GM12878 (cell line): Measurements from ENCODE around the gene NADSYN1.

Experiments used
- ATF7 ChIP-seq: fragments of 450-650 bp; IDR thresholded peaks from 2 replicates; pipeline ENCODE4 v1.6.1; 2016; ENCODE audit warnings: low read depth, mild to moderate bottlenecking
- BHLHE40 ChIP-seq, 2 experiments: fragments of 450-650 bp in 1 of 2; IDR thresholded peaks; 2 replicates each; pipeline ENCODE4 v1.6.1; 2011 to 2017; ENCODE audit warnings: low read depth in 2 of 2, borderline replicate concordance in 1 of 2, improper control_type of control experiment in 1 of 2, low read length in 1 of 2, mild to moderate bottlenecking in 1 of 2
- CREM ChIP-seq: IDR thresholded peaks from 2 replicates; pipeline ENCODE4 v1.6.1; 2014; ENCODE audit warnings: antibody characterized with exemption, low read depth
- CTCF ChIP-seq, 3 experiments: IDR thresholded peaks in 2 of 3; conservative IDR thresholded peaks in 1 of 3; 2 replicates each; pipeline ENCODE4 v1.5.1; 2011; ENCODE audit warnings: low read depth in 3 of 3, low read length in 3 of 3, mild to moderate bottlenecking in 3 of 3, control low read depth in 2 of 3, moderate library complexity in 2 of 3, inconsistent platforms in 1 of 3, mixed read lengths in 1 of 3; ENCODE audit not compliant: control insufficient read depth in 2 of 3, insufficient read depth in 1 of 3; ENCODE audit errors: extremely low read depth in 1 of 3
- EZH2 ChIP-seq: IDR thresholded peaks from 2 replicates; pipeline ENCODE4 v1.6.1; 2012; ENCODE audit warnings: low read depth, mild to moderate bottlenecking, control low read depth, inconsistent platforms, low read length, borderline replicate concordance; ENCODE audit not compliant: control insufficient read depth
- HDAC6 ChIP-seq: fragments of 200-600 bp; sonication (generic); IDR thresholded peaks from one replicate; pipeline ENCODE4 v1.8.0; 2017; ENCODE audit warnings: antibody characterized with exemption; ENCODE audit not compliant: unreplicated experiment
- POLR2A ChIP-seq: IDR thresholded peaks from 2 replicates; pipeline ENCODE4 v1.6.1; 2011; ENCODE audit warnings: low read depth, mild to moderate bottlenecking, low read length
- POLR2AphosphoS5 ChIP-seq: IDR thresholded peaks from 2 replicates; pipeline ENCODE4 v1.6.1; 2011; ENCODE audit warnings: mild to moderate bottlenecking, low read length, inconsistent platforms
- POU2F2 ChIP-seq: IDR thresholded peaks from 3 replicates; pipeline ENCODE4 v1.6.1; 2011; ENCODE audit warnings: low read depth, mild to moderate bottlenecking, low read length, borderline replicate concordance
- TF ChIP-seq, protein P1 (sequence below): IDR thresholded peaks from 2 replicates; pipeline ENCODE4 v1.6.1; 2012; ENCODE audit warnings: mild to moderate bottlenecking, low read depth, low read length

GRCh38 chr11:71519546-71519945 lies 66.5 kb downstream of the NADSYN1 start:
- no peak for TF ChIP-seq POU2F2
- no peak for TF ChIP-seq CTCF (IDR thresholded peaks at IDR 0.05 in 2 of 3, conservative IDR thresholded peaks at IDR 0.05 in 1 of 3; ENCODE audit: control insufficient read depth in 2 of 3, extremely low read depth in 1 of 3, insufficient read depth in 1 of 3, low read depth in 3 of 3, low read length in 3 of 3)
- TF ChIP-seq ATF7: no peak
- TF ChIP-seq, protein P1, sequence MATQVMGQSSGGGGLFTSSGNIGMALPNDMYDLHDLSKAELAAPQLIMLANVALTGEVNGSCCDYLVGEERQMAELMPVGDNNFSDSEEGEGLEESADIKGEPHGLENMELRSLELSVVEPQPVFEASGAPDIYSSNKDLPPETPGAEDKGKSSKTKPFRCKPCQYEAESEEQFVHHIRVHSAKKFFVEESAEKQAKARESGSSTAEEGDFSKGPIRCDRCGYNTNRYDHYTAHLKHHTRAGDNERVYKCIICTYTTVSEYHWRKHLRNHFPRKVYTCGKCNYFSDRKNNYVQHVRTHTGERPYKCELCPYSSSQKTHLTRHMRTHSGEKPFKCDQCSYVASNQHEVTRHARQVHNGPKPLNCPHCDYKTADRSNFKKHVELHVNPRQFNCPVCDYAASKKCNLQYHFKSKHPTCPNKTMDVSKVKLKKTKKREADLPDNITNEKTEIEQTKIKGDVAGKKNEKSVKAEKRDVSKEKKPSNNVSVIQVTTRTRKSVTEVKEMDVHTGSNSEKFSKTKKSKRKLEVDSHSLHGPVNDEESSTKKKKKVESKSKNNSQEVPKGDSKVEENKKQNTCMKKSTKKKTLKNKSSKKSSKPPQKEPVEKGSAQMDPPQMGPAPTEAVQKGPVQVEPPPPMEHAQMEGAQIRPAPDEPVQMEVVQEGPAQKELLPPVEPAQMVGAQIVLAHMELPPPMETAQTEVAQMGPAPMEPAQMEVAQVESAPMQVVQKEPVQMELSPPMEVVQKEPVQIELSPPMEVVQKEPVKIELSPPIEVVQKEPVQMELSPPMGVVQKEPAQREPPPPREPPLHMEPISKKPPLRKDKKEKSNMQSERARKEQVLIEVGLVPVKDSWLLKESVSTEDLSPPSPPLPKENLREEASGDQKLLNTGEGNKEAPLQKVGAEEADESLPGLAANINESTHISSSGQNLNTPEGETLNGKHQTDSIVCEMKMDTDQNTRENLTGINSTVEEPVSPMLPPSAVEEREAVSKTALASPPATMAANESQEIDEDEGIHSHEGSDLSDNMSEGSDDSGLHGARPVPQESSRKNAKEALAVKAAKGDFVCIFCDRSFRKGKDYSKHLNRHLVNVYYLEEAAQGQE: no peak
- no peak for TF ChIP-seq POLR2AphosphoS5
- TF ChIP-seq BHLHE40 (IDR thresholded peaks at IDR 0.05; ENCODE audit: borderline replicate concordance in 1 of 2, low read depth in 2 of 2, low read length in 1 of 2): no peak
- TF ChIP-seq HDAC6: no peak
- TF ChIP-seq POLR2A: no peak
- no peak for TF ChIP-seq CREM
- TF ChIP-seq EZH2: no peak
